OCI-M1 (cell line): ENCODE data around the gene NANS.
"Not testable (repeated sequence)": the region's sequence is repeated elsewhere in the genome, so short reads cannot be mapped to it uniquely, and the experiment has no call there.

Experiments used
- DNase-seq: peaks from one replicate; lab custom pipeline; 2025; lab: John Stamatoyannopoulos, UW

The NANS gene

DNA sequence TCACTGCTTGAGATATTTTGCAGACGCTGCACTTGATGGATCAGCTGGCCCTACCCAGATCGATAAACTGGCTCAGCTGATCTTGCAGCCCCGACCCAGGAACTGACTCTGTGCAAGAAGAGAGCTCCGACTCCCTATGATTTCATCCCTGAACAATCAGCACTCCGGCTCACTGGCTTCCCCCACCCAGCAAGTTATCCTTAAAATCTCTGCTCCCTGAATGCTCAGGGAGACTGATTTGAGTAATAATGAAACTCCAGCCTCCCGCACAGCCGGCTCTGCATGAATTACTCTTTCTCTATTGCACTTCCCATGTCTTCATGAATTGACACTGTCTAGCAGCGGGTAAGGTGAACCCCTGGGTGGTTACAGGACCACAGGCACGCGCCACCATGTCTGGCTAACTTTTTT is 16.9 kb upstream of the NANS start:
- no peak for DNase-seq

DNA sequence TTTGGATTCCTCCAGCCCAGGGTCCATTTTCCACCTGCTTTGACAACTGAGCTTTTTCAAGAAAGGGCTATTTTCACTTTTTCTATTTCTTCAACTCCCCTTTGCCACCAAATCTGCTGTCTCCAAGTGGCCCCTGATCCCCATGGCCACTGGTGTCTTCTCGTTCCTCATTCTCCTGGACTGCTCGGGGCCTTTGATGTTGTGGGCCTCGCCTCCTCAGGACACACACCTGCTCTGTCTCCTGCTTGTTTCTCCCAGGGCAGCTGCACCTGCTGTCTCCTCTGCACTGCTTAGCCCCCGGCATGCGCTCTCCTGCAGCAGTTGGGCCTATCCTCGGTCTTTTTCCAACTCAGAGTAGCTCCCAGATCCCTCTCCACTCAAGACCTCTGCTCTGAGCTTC is 16.3 kb upstream of the NANS start:
- DNase-seq, result no peak

DNA sequence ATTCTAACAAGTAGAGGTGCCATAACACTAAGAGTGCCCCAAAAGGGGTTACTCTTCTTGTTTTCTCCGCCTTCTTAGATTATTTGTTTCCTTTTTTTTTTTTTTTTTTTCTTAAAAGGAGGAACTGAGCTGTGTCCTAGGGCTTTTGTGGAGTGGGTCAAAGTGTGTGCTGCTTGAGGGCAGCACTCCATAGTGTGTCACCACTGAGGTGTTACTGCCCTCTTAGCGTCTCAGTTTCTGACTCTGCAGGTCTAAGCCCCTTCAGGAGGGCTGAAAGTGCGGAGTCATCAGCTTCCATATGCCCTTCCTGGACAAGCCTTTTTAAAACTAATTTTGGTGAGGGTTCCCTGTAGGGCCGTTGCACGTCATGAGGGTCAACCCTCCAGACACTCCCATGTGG is 12.6 kb upstream of the NANS start:
- peak; percentile 41 for DNase-seq

GRCh38 chr9:98045234-98046179 is 11.0 kb upstream of the NANS start:
- DNase-seq, result peak; percentile 95

GRCh38 chr9:98046180-98046543 is 10.4 kb upstream of the NANS start:
- no peak for DNase-seq

DNA sequence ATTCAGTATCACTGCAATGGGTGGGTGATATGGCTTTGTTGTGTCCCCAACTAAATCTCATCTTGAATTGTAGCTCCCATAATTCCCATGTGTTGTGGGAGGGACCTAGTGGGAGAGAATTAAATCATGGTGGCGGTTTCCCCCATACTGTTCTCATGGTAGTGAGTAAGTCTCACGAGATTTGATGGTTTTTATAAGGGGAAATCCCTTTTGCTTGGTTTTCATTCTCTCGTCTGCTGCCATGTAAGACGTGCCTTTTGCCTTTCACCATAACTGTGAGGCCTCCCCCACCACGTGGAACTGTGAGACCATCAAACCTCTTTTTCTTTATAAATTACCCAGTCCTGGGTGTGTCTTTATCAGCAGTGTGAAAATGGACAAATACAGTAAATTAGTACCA is 9.5 kb upstream of the NANS start:
- peak; percentile 35 for DNase-seq

- DNase-seq, result peak; percentile 36
Measured at GRCh38 chr9:98049288-98050072, 7.1 kb upstream of the NANS start.

DNA sequence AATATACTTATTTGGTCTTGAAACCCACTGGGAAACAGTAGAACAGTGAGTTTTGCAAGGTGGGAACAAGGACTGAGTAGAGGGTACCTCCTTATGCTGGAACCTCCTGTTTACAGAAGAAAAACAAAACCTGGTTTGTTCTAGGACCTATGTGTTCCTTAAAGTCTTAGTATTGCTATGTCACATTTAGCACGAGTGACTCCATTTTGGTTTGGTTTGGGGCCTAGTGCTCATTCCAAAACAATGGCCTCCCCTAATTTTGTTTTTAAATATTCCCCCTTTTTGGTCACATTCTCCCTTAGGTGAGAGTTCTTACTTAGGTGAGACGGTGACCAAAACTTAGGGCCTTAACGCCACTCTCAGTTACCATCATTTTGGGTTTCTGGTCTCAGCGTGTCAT is 6.2 kb upstream of the NANS start:
- DNase-seq, result no peak

DNA sequence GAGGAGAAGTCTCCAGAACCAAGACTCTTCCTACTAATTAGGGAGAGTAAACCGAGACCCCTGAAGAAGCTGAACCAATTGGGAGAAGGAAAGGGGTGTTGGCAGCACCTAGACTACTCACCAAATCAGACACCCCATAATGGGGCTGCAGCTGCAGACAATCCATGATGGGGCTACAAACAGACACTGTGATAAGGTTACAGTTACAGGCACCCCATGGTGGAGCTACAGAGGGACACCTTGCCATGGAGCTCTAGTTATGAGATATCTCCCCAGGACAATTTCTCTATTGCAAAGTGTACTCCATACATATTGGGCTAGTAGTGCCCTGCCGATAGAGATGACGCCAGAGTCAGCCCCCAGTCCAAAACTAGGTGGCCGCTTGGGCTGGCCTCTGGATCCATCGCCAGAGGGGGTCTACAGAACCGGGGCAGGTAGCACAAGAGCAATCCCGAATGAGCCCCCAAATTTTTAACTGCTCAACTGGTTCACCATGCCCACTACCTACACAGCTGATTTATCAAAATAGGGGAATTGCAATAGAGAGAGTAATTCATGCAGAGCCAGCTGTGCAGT is 2.1 kb upstream of the NANS start:
- no peak for DNase-seq

GRCh38 chr9:98057138-98057799 is 737 bp downstream of the NANS start:
- peak; percentile 84 for DNase-seq

- no peak for DNase-seq
Measured at GRCh38 chr9:98062161-98062560, 5.6 kb downstream of the NANS start.

DNA sequence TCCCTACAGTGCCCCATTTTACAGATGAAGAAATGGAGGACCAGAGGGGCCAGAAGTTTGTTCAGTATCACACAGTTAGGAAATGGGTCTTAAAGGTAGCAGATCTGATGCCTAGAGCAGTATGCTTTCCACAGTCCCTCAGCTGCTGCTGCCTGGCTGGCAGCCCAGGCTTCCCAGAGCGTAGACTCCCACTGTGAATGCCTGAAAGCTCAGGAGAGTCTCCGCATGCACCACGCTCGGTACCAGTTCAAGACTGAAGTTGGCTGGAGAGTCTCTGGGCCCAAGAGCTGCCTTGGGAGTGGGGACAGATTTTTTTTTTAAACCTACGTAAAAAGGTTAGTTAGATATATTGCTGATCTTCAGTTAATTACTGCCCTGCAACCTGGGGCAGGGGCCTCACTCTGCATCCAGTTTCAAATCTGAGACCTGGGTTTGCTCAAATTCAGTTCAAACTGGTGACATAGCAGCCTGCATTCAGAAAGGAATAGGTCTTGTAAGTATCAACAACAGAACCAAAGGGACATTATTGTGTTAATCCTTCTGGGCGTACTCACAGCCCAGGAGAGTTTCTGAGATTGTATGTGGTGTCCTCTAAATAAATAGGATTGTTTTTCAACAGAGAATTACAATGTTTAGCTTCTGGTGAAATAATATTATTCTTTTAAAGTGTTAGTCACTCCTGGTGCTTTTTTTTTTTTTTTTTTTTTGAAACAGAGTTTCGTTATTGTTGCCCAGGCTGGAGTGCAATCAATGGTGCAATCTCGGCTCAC is 8.3 kb downstream of the NANS start:
- no peak for DNase-seq

DNA sequence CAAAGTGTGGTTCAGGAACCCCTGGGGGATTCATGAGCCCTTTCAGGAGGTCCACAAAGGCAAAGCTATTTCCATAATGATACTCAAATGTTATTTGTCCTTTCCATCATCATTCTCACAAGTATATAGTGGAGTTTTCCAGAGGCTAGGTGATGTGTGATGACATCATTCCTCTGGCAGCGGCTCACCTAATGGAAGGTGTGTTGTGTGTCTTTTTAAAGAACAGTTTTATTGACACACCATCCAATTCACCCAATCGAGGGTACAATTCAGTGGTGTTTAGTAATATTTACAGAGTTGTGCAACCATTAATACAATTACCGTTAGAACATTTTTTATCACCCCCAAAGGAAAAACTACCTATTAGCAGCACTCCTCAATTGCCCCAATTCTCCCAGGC is 9.7 kb downstream of the NANS start:
- DNase-seq, result no peak

DNA sequence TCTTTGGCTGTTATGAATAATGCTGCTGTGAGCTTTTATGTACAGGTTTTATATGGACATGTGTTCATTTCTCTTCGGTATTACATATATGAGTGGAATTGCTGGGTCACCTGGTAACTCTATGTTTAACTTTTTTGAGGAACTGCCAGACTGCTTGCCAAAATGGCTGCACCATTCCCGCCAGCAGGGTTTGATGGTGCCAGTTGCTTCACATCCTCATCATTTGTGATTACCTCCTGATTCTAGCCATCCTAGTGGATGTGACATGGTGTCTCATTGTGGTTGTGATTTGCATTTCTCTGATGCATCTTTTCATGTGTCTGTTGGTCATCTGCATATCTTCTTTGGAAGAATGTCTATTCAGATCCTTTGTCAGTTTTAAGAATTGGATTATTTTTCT is 10.7 kb downstream of the NANS start:
- no peak for DNase-seq

DNA sequence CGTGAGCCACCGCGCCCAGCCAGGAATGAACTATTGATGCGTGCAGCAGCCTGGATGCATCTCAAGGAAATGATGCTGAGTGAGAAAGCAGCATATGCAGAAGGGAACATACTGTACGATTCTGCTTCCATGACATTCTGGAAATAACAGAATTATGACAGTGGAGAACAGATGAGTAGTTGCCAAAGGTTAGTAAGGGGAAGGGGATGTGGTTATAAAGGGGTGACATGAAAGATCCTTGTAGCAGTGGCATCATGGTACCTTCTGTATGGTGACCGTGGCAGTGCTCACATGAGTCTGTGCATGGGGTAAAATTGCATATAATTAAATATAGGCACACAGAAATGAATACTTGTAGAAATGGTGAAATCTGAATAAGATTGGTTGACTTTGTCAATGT is 13.0 kb downstream of the NANS start:
- no peak for DNase-seq

- DNase-seq, result no peak
Measured at GRCh38 chr9:98070704-98071103, 14.2 kb downstream of the NANS start.

GRCh38 chr9:98071737-98072136 is 15.2 kb downstream of the NANS start:
- no peak for DNase-seq

GRCh38 chr9:98074115-98074990 is 17.8 kb downstream of the NANS start:
- peak; percentile 78 for DNase-seq

- DNase-seq, result no peak
Measured at GRCh38 chr9:98075332-98075805, 18.8 kb downstream of the NANS start.

GRCh38 chr9:98076514-98076890 is 20.0 kb downstream of the NANS start:
- not testable (repeated sequence) for DNase-seq
